SU-DHL-6 (cell line): Measurements from ENCODE around the gene MRFAP1.
A peak's percentile ranks its signal among the peaks of the same experiment; 100 is the strongest.

ENCODE experiments used
- H2AFZ ChIP-seq: fragments of 200-600 bp; sonication (generic); 2 replicates; pipeline ENCODE4 v1.6.1; 2014; ENCODE audit warnings: low read depth, mild to moderate bottlenecking, moderate library complexity, mixed read lengths, antibody characterized with exemption, low read length; ENCODE audit not compliant: severe bottlenecking
- H3F3A ChIP-seq: fragments of 200-600 bp; shearing (Covaris generic); 2 replicates; pipeline ENCODE4 v1.6.0; 2016; ENCODE audit warnings: antibody characterized with exemption, mild to moderate bottlenecking; ENCODE audit not compliant: insufficient read depth
- H3K27ac ChIP-seq: fragments of 200-600 bp; sonication (generic); 2 replicates; pipeline ENCODE4 v1.5.1; 2016; ENCODE audit warnings: low read depth, mild to moderate bottlenecking, low read length, moderate library complexity, mixed read lengths
- H3K27me3 ChIP-seq: fragments of 200-600 bp; sonication (generic), shearing (Covaris generic); 2 replicates; pipeline ENCODE4 v1.6.0; 2014; ENCODE audit warnings: mild to moderate bottlenecking, low read length
- H3K36me3 ChIP-seq: fragments of 200-600 bp; sonication (generic); 2 replicates; pipeline ENCODE4 v1.6.1; 2014; ENCODE audit warnings: mild to moderate bottlenecking, low read length, mixed read lengths
- H3K4me2 ChIP-seq: fragments of 300-600, 200-600 bp; shearing (Covaris generic), sonication (generic); 2 replicates; pipeline ENCODE4 v1.6.0; 2014; ENCODE audit warnings: low read length, low read depth, mild to moderate bottlenecking; ENCODE audit not compliant: poor library complexity, severe bottlenecking
- H3K4me3 ChIP-seq: fragments of 200-600 bp; sonication (generic); 2 replicates; pipeline ENCODE4 v1.5.1; 2014; ENCODE audit warnings: antibody characterized with exemption, low read length, mild to moderate bottlenecking, mixed read lengths; ENCODE audit not compliant: insufficient read depth, poor library complexity, severe bottlenecking
- H3K79me2 ChIP-seq: fragments of 200-600 bp; sonication (generic); 2 replicates; pipeline ENCODE4 v1.6.1; 2014; ENCODE audit warnings: mild to moderate bottlenecking, low read length, moderate library complexity; ENCODE audit not compliant: insufficient read depth
- H3K9ac ChIP-seq: fragments of 200-600 bp; sonication (generic); 2 replicates; pipeline ENCODE4 v1.7.0; 2014; ENCODE audit warnings: mild to moderate bottlenecking, low read length
- H3K9me2 ChIP-seq: fragments of 200-600 bp; sonication (generic); replicated peaks from 2 replicates; pipeline ENCODE4 v1.6.1; 2014; ENCODE audit warnings: low read length; ENCODE audit not compliant: insufficient read depth
- H3K9me3 ChIP-seq: fragments of 200-600 bp; sonication (generic); 2 replicates; pipeline ENCODE4 v1.6.1; 2014; ENCODE audit warnings: low read length, mixed read lengths; ENCODE audit not compliant: insufficient read depth
- H4K20me1 ChIP-seq: fragments of 200-600 bp; sonication (generic); 2 replicates; pipeline ENCODE4 v1.6.1; 2014; ENCODE audit warnings: low read depth, mild to moderate bottlenecking, antibody characterized with exemption, low read length, moderate library complexity, mixed read lengths
- CTCF ChIP-seq: fragments of 200-600 bp; sonication (generic); IDR thresholded peaks from one replicate; pipeline ENCODE4 v1.5.1; 2017; ENCODE audit warnings: antibody characterized with exemption, mild to moderate bottlenecking, low read length, moderate library complexity; ENCODE audit not compliant: insufficient read depth, poor library complexity, severe bottlenecking
- EZH2phosphoT487 ChIP-seq: fragments of 200-600 bp; sonication (generic), shearing (Covaris generic); conservative IDR thresholded peaks from 2 replicates; pipeline ENCODE4 v1.6.1; 2018; ENCODE audit warnings: mild to moderate bottlenecking, antibody characterized with exemption, low read length, moderate library complexity, mixed read lengths

The MRFAP1 gene

GRCh38 chr4:6680372-6681034, 40.0 kb downstream of the MRFAP1 start:
- Histone ChIP-seq H3K27me3 (no peaks in the 10 kb centered on the region), H3K79me2 (peaks cover 6% of the 10 kb centered on the region; the same call in 1 of the 2 replicates), H3K9me3 (no peaks in the 10 kb centered on the region), H3K36me3 (no peaks in the 10 kb centered on the region), H3K4me3 (no peak overlapping the region), H3K4me2 (no peak overlapping the region), H3F3A (no peaks in the 10 kb centered on the region), H3K9me2 (no peaks in the 10 kb centered on the region), H3K9ac (no peak overlapping the region), H4K20me1 (no peaks in the 10 kb centered on the region), H3K27ac (no peak overlapping the region), H2AFZ (no peak overlapping the region)
- TF ChIP-seq EZH2phosphoT487: no peak
- TF ChIP-seq CTCF: no peak

GRCh38 chr4:6681191-6681590, 40.7 kb downstream of the MRFAP1 start:
- no peaks in the 10 kb centered on the region for H3F3A ChIP-seq
- no peak overlapping the region for H3K4me2 ChIP-seq
- H3K9me2 ChIP-seq: no peaks in the 10 kb centered on the region
- H3K27me3 ChIP-seq: no peaks in the 10 kb centered on the region
- H4K20me1 ChIP-seq: no peaks in the 10 kb centered on the region
- no peaks in the 10 kb centered on the region for H3K36me3 ChIP-seq
- H3K9me3 ChIP-seq: no peaks in the 10 kb centered on the region
- no peak overlapping the region for H2AFZ ChIP-seq
- H3K4me3 ChIP-seq: no peak overlapping the region
- no peak overlapping the region for H3K27ac ChIP-seq
- no peaks in the 10 kb centered on the region; the same call in 1 of the 2 replicates for H3K79me2 ChIP-seq
- TF ChIP-seq CTCF (peak; percentile 56), EZH2phosphoT487 (no peak)
- H3K9ac ChIP-seq: no peak overlapping the region

GRCh38 chr4:6682862-6683590, 42.5 kb downstream of the MRFAP1 start:
- H3K4me3 ChIP-seq: no peak overlapping the region
- H3K36me3 ChIP-seq: no peaks in the 10 kb centered on the region
- no peaks in the 10 kb centered on the region for H3K9me2 ChIP-seq
- H4K20me1 ChIP-seq: no peaks in the 10 kb centered on the region
- no peak overlapping the region for H3K4me2 ChIP-seq
- no peaks in the 10 kb centered on the region for H3K9me3 ChIP-seq
- H3K9ac ChIP-seq: no peak overlapping the region
- H3F3A ChIP-seq: no peaks in the 10 kb centered on the region
- H3K27me3 ChIP-seq: no peaks in the 10 kb centered on the region
- H3K27ac ChIP-seq: no peak overlapping the region
- H3K79me2 ChIP-seq: no peaks in the 10 kb centered on the region
- TF ChIP-seq CTCF (no peak), EZH2phosphoT487 (no peak)
- no peak overlapping the region for H2AFZ ChIP-seq
